GM18517 (cell line): Measurements from ENCODE around the gene LDHD.

Source experiments
- ATAC-seq: cut with Tn5 transposase; IDR thresholded peaks from one replicate; pipeline ENCODE4 v1.9.1; 2021; ENCODE audit warnings: mild to moderate bottlenecking, moderate library complexity; ENCODE audit not compliant: unreplicated experiment

The LDHD gene

GRCh38 chr16:75064403-75065148 is 52.0 kb downstream of the LDHD start:
- no peak for ATAC-seq

GRCh38 chr16:75063549-75064088 is 53.0 kb downstream of the LDHD start:
- no peak for ATAC-seq

GRCh38 chr16:75062976-75063346 is 53.6 kb downstream of the LDHD start:
- ATAC-seq: no peak

- ATAC-seq: no peak
Observed at GRCh38 chr16:75062135-75062975, 54.2 kb downstream of the LDHD start.
